KMS-11 (cell line): ENCODE data around the gene DDHD1.

Experiments used
- H2AFZ ChIP-seq: fragments of 200-600 bp; sonication (generic); 2 replicates; pipeline ENCODE4 v1.6.1; 2016; ENCODE audit warnings: antibody characterized with exemption, mixed run types, low read depth
- H3K27ac ChIP-seq: fragments of 200-600 bp; sonication (generic); 2 replicates; pipeline ENCODE4 v1.6.1; 2016; ENCODE audit warnings: mild to moderate bottlenecking, mixed run types
- H3K27me3 ChIP-seq: fragments of 200-600 bp; sonication (generic); 2 replicates; pipeline ENCODE4 v1.6.1; 2017; ENCODE audit warnings: mild to moderate bottlenecking, low read depth, mixed run types, moderate library complexity; ENCODE audit not compliant: insufficient read depth
- H3K36me3 ChIP-seq: fragments of 200-600 bp; sonication (generic); 2 replicates; pipeline ENCODE4 v1.6.1; 2017; ENCODE audit warnings: mild to moderate bottlenecking, mixed run types; ENCODE audit not compliant: insufficient read depth
- H3K4me1 ChIP-seq: fragments of 200-600 bp; sonication (generic); 2 replicates; pipeline ENCODE4 v1.6.1; 2016; ENCODE audit warnings: mild to moderate bottlenecking, low read depth, mixed run types; ENCODE audit not compliant: poor library complexity, severe bottlenecking
- H3K4me2 ChIP-seq: fragments of 200-600 bp; sonication (generic); 2 replicates; pipeline ENCODE4 v1.7.0; 2016; ENCODE audit warnings: mild to moderate bottlenecking, mixed run types
- H3K4me3 ChIP-seq: fragments of 200-600 bp; sonication (generic); IDR thresholded peaks from 2 replicates; pipeline ENCODE4 v1.6.1; 2017; ENCODE audit warnings: low read depth, low read length, mixed read lengths; ENCODE audit not compliant: insufficient read depth
- H3K79me2 ChIP-seq: fragments of 200-600 bp; sonication (generic); 2 replicates; pipeline ENCODE4 v1.6.1; 2016; ENCODE audit warnings: low read depth, mixed run types; ENCODE audit not compliant: insufficient read depth
- H3K9ac ChIP-seq: fragments of 200-600 bp; sonication (generic); 2 replicates; pipeline ENCODE4 v1.6.1; 2016; ENCODE audit warnings: mild to moderate bottlenecking, mixed run types
- H4K20me1 ChIP-seq: fragments of 200-600 bp; sonication (generic); 2 replicates; pipeline ENCODE4 v1.6.1; 2016; ENCODE audit warnings: mild to moderate bottlenecking, mixed run types; ENCODE audit not compliant: insufficient read depth
- CTCF ChIP-seq: fragments of 200-600 bp; sonication (generic); conservative IDR thresholded peaks from 2 replicates; pipeline ENCODE4 v1.6.1; 2017; ENCODE audit warnings: low read depth, mild to moderate bottlenecking, antibody characterized with exemption, low read length, moderate library complexity, mixed read lengths

Gene DDHD1

GRCh38 chr14:53113989-53114388, 39.1 kb downstream of the DDHD1 start:
- H3K36me3 ChIP-seq = no peaks in the 10 kb centered on the region
- H3K27ac ChIP-seq = no peak overlapping the region
- peaks cover 33% of the 10 kb centered on the region for H3K4me1 ChIP-seq
- H3K4me2 ChIP-seq = no peak overlapping the region
- no peak overlapping the region for H3K9ac ChIP-seq
- H4K20me1 ChIP-seq = no peaks in the 10 kb centered on the region
- H3K79me2 ChIP-seq = peaks cover 27% of the 10 kb centered on the region
- no peak overlapping the region for H3K4me3 ChIP-seq
- TF ChIP-seq CTCF = no peak
- no peaks in the 10 kb centered on the region for H3K27me3 ChIP-seq
- H2AFZ ChIP-seq = no peak overlapping the region

GRCh38 chr14:53110096-53110495, 43.0 kb downstream of the DDHD1 start:
- Histone ChIP-seq H3K9ac (no peak overlapping the region), H3K36me3 (no peaks in the 10 kb centered on the region), H3K4me3 (no peak overlapping the region), H3K79me2 (peaks cover 57% of the 10 kb centered on the region), H3K27ac (peak overlapping the region; percentile 82; the same call in 1 of the 2 replicates), H3K4me1 (peaks cover 31% of the 10 kb centered on the region), H3K4me2 (peak overlapping the region; percentile 96; the same call in 1 of the 2 replicates), H4K20me1 (no peaks in the 10 kb centered on the region), H3K27me3 (no peaks in the 10 kb centered on the region), H2AFZ (no peak overlapping the region)
- TF ChIP-seq CTCF = no peak

- H4K20me1 ChIP-seq = no peaks in the 10 kb centered on the region
- H3K4me2 ChIP-seq = peak overlapping the region; percentile 96
- no peaks in the 10 kb centered on the region for H3K27me3 ChIP-seq
- no peak for TF ChIP-seq CTCF
- peaks cover 31% of the 10 kb centered on the region for H3K4me1 ChIP-seq
- peaks cover 53% of the 10 kb centered on the region for H3K79me2 ChIP-seq
- peak overlapping the region; percentile 41; the same call in 1 of the 2 replicates for H3K9ac ChIP-seq
- no peak overlapping the region for H3K4me3 ChIP-seq
- peak overlapping the region; percentile 82 for H3K27ac ChIP-seq
- peak overlapping the region; percentile 38 for H2AFZ ChIP-seq
- H3K36me3 ChIP-seq = no peaks in the 10 kb centered on the region
Measured at GRCh38 chr14:53109105-53110041, 43.8 kb downstream of the DDHD1 start.

DNA sequence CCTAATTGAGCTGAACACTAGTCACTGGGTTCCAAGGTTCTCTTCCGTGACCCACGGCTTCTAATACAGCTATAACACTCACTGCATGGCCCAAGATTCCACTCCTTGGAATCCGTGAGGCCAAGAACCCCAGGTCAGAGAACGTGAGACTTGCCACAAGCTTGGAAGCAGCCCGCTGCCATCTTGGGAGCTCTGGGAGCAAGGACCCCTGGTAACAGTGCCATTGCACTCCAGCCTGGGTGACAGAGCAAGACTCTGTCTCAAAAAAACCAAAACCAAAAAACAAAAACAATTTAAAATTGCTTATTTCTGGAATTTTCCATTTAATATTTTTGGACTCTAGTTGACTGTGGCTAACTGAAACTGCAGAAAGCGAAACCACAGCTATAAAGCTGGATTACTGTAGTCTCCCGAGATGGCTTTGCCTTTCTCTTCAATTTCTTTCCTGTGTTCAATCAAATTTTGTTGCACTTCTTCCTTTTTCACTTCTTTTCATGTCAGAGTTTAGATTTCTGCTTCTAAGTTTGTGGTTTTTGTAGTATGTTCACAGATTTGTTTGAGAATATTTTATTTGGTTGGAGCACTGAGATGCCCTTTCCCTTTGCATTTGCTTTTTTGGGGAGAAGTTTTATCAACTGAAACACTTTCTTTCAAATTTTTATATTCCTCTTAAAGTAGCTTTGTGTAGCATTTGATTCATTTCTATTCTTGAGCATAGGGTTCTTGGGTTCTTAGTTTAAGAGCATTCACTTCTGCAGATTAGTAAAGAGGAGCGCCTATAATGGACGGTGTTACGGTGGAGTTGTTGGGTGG, 44.6 kb downstream of the DDHD1 start:
- Histone ChIP-seq H3K4me2 (peak overlapping the region; percentile 96), H3K4me3 (no peak overlapping the region), H3K27me3 (no peaks in the 10 kb centered on the region), H3K79me2 (peaks cover 50% of the 10 kb centered on the region), H4K20me1 (no peaks in the 10 kb centered on the region), H3K9ac (peak overlapping the region; percentile 41), H3K36me3 (no peaks in the 10 kb centered on the region), H3K4me1 (peaks cover 31% of the 10 kb centered on the region), H2AFZ (peak overlapping the region; percentile 38), H3K27ac (peak overlapping the region; percentile 82)
- TF ChIP-seq CTCF = no peak
